ENCODE data around the gene DUSP16. TPM values are rescaled to one million over a fixed set of nuclear protein-coding genes. Genes with fewer than 3 reads are reported as not detected.

Gene DUSP16
- total and polyA plus RNA-seq, 2 experiments from 2014 or later, result 11.7 to 59.4 TPM

DNA sequence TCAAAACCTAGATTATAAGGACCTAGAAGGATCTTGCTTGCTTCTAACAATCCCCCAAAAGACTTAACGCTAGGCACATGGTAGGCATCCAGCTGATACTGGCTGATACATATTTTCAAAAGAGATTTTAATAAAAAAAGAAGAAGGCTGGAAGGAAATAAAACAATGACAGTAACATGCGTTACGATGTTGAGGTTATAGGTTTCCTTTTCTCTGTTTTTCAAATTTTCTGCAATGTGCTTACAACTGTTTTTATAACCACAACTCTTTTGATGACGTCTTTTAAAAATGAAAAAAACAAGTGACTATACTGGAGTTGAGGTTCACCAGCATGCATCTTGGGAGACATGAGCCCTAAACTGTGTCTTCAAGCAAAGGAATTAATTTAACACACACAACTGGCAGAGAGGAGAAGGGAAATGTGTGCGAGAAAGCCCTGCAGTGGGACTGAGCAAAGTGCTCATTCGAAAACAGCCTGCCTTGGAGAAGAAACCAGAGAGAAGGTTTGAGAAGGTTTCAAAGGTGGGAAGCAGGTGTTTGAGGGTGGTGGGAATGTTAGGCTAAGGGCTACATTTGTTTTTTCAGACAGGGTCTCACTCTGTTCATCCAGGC is 80.4 kb downstream of the DUSP16 start (continued):
- no peak for TF ChIP-seq ZNF462 (CRISPR knock-in tag; IDR thresholded peaks at IDR 0.05)
- TF ChIP-seq, protein P1, sequence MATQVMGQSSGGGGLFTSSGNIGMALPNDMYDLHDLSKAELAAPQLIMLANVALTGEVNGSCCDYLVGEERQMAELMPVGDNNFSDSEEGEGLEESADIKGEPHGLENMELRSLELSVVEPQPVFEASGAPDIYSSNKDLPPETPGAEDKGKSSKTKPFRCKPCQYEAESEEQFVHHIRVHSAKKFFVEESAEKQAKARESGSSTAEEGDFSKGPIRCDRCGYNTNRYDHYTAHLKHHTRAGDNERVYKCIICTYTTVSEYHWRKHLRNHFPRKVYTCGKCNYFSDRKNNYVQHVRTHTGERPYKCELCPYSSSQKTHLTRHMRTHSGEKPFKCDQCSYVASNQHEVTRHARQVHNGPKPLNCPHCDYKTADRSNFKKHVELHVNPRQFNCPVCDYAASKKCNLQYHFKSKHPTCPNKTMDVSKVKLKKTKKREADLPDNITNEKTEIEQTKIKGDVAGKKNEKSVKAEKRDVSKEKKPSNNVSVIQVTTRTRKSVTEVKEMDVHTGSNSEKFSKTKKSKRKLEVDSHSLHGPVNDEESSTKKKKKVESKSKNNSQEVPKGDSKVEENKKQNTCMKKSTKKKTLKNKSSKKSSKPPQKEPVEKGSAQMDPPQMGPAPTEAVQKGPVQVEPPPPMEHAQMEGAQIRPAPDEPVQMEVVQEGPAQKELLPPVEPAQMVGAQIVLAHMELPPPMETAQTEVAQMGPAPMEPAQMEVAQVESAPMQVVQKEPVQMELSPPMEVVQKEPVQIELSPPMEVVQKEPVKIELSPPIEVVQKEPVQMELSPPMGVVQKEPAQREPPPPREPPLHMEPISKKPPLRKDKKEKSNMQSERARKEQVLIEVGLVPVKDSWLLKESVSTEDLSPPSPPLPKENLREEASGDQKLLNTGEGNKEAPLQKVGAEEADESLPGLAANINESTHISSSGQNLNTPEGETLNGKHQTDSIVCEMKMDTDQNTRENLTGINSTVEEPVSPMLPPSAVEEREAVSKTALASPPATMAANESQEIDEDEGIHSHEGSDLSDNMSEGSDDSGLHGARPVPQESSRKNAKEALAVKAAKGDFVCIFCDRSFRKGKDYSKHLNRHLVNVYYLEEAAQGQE (IDR thresholded peaks at IDR 0.05; ENCODE audit: unreplicated experiment), result no peak
- TF ChIP-seq STAT1 (IDR thresholded peaks at IDR 0.05; ENCODE audit: unreplicated experiment), result no peak
- TF ChIP-seq JUNB (IDR thresholded peaks at IDR 0.05; ENCODE audit: unreplicated experiment), result no peak
- no peak for TF ChIP-seq ZNF114 (CRISPR knock-in tag; IDR thresholded peaks at IDR 0.05)
- no peak for TF ChIP-seq CREB1 (CRISPR knock-in tag; IDR thresholded peaks at IDR 0.05; ENCODE audit: low read depth)
- no peak for TF ChIP-seq NANOG (IDR thresholded peaks at IDR 0.05; ENCODE audit: borderline replicate concordance)
- TF ChIP-seq EZH2 (IDR thresholded peaks at IDR 0.05; ENCODE audit: low read depth, unreplicated experiment), result no peak

Measured in GM23338 (cell line).